IPS DF 6.9 (cell line): ENCODE results near the gene CATSPERZ.
"Not testable (repeated sequence)": the region's sequence is repeated elsewhere in the genome, so short reads cannot be mapped to it uniquely, and the experiment has no call there.

Experiments
- DNase-seq: peaks from one replicate; pipeline ENCODE4 v3.0.0-alpha.2; 2013; ENCODE audit warnings: low read depth, low spot score
- H3K27ac ChIP-seq: one replicate; pipeline ENCODE4 v1.5.1; 2013; ENCODE audit warnings: low read length, control low read depth
- H3K27me3 ChIP-seq: 2 replicates; pipeline ENCODE4 v1.6.1; 2013; ENCODE audit warnings: mild to moderate bottlenecking, low read length; ENCODE audit not compliant: control insufficient read depth, insufficient read depth
- H3K36me3 ChIP-seq: 2 replicates; pipeline ENCODE4 v1.6.1; 2013; ENCODE audit warnings: low read length; ENCODE audit not compliant: control insufficient read depth, insufficient read depth
- H3K4me1 ChIP-seq: 2 replicates; pipeline ENCODE4 v1.6.1; 2013; ENCODE audit warnings: low read length; ENCODE audit not compliant: control insufficient read depth, insufficient read depth
- H3K4me3 ChIP-seq: 2 replicates; pipeline ENCODE4 v1.5.1; 2013; ENCODE audit warnings: mild to moderate bottlenecking, low read length
- H3K9me3 ChIP-seq: 2 replicates; pipeline ENCODE4 v1.6.1; 2013; ENCODE audit warnings: low read length, inconsistent platforms; ENCODE audit not compliant: control insufficient read depth, insufficient read depth
- WGBS: extraction: QIAGEN DNeasy Blood & Tissue Kit; methylation state at CpG from one replicate; pipeline ENCODE4 v1.1.7; 2013; ENCODE audit warnings: mixed read lengths, missing lambda C conversion rate; ENCODE audit not compliant: insufficient read length, insufficient coverage; 5-methylcytosine and 5-hydroxymethylcytosine counted together

CATSPERZ gene

GRCh38 chr11:64315667-64316526 lies 15.7 kb downstream of the CATSPERZ start:
- WGBS = no CpG with 5 or more reads among the region's 25 CpGs
- not testable (repeated sequence) for H3K36me3 ChIP-seq, H3K4me1 ChIP-seq, H3K27ac ChIP-seq, H3K27me3 ChIP-seq, H3K9me3 ChIP-seq, DNase-seq, H3K4me3 ChIP-seq

GRCh38 chr11:64316672-64317324 lies 16.6 kb downstream of the CATSPERZ start:
- WGBS = no CpG with 5 or more reads among the region's 32 CpGs
- Histone ChIP-seq H3K9me3 (no peaks in the 10 kb centered on the region), H3K36me3 (peaks cover 11% of the 10 kb centered on the region), H3K4me3 (peak overlapping the region; percentile 67; the same call in 1 of the 2 replicates), H3K4me1 (peaks cover 3% of the 10 kb centered on the region; the same call in 1 of the 2 replicates), H3K27me3 (no peaks in the 10 kb centered on the region), H3K27ac (no peak overlapping the region)
- no peak for DNase-seq

- Histone ChIP-seq H3K4me1 (peaks cover 3% of the 10 kb centered on the region; the same call in 1 of the 2 replicates), H3K4me3 (peak within 1 kb of the TSS; percentile 67)
- no CpG with 5 or more reads among the region's 43 CpGs for WGBS
Measured at GRCh38 chr11:64317325-64317960, 17.3 kb downstream of the CATSPERZ start, which contains the start of gene TRMT112. Gene TRMT112 (minus strand): TSS chr11:64317559. CDS start chr11:64317526, 33 bp downstream.

GRCh38 chr11:64317961-64318765 lies 18.0 kb downstream of the CATSPERZ start, which contains the start of gene PRDX5:
Gene PRDX5 (plus strand): TSS chr11:64318121. CDS start chr11:64318216, 95 bp downstream.
- peak within 1 kb of the TSS; percentile 67 for H3K4me3 ChIP-seq
- peaks cover 3% of the 10 kb centered on the region; the same call in 1 of the 2 replicates for H3K4me1 ChIP-seq
- DNase-seq = no peak
- H3K27me3 ChIP-seq = no peaks in the 10 kb centered on the region
- H3K9me3 ChIP-seq = no peaks in the 10 kb centered on the region
- H3K36me3 ChIP-seq = peaks cover 18% of the 10 kb centered on the region
- WGBS = no CpG with 5 or more reads among the region's 61 CpGs
- no peak within 1 kb of the TSS for H3K27ac ChIP-seq

More at GRCh38 chr11:64317325-64317960, 17.3 kb downstream of the CATSPERZ start, which contains the start of gene TRMT112:
- Histone ChIP-seq H3K36me3 (peaks cover 15% of the 10 kb centered on the region), H3K9me3 (no peaks in the 10 kb centered on the region), H3K27ac (no peak within 1 kb of the TSS), H3K27me3 (no peaks in the 10 kb centered on the region)
- peak; percentile 97 for DNase-seq

GRCh38 chr11:64318766-64319761 lies 18.9 kb downstream of the CATSPERZ start:
- Histone ChIP-seq H3K36me3 (peaks cover 18% of the 10 kb centered on the region), H3K4me1 (peaks cover 4% of the 10 kb centered on the region), H3K4me3 (peak overlapping the region; percentile 67; the same call in 1 of the 2 replicates), H3K27me3 (no peaks in the 10 kb centered on the region), H3K27ac (no peak overlapping the region), H3K9me3 (no peaks in the 10 kb centered on the region)
- no peak for DNase-seq
- WGBS = no CpG with 5 or more reads among the region's 19 CpGs

- Histone ChIP-seq H3K27me3 (no peaks in the 10 kb centered on the region), H3K4me3 (no peak overlapping the region), H3K27ac (no peak overlapping the region), H3K9me3 (no peaks in the 10 kb centered on the region), H3K4me1 (peaks cover 4% of the 10 kb centered on the region), H3K36me3 (peaks cover 14% of the 10 kb centered on the region)
- no CpG with 5 or more reads among the region's 7 CpGs for WGBS
- no peak for DNase-seq
Measured at GRCh38 chr11:64320556-64320955, 20.4 kb downstream of the CATSPERZ start.

GRCh38 chr11:64321026-64321425 lies 20.9 kb downstream of the CATSPERZ start:
- Histone ChIP-seq H3K36me3 (peaks cover 14% of the 10 kb centered on the region), H3K27me3 (no peaks in the 10 kb centered on the region), H3K4me1 (peaks cover 4% of the 10 kb centered on the region), H3K27ac (no peak overlapping the region), H3K4me3 (no peak overlapping the region), H3K9me3 (no peaks in the 10 kb centered on the region)
- no peak for DNase-seq
- WGBS = no CpG with 5 or more reads among the region's 5 CpGs

GRCh38 chr11:64321533-64321932 lies 21.4 kb downstream of the CATSPERZ start:
- WGBS = no CpG with 5 or more reads among the region's 5 CpGs
- DNase-seq = no peak
- no peaks in the 10 kb centered on the region for H3K9me3 ChIP-seq
- H3K27ac ChIP-seq = no peak overlapping the region
- H3K4me3 ChIP-seq = no peak overlapping the region
- H3K4me1 ChIP-seq = peaks cover 4% of the 10 kb centered on the region
- H3K36me3 ChIP-seq = peaks cover 14% of the 10 kb centered on the region
- H3K27me3 ChIP-seq = no peaks in the 10 kb centered on the region

GRCh38 chr11:64322925-64323260 lies 22.7 kb downstream of the CATSPERZ start:
- DNase-seq = no peak
- Histone ChIP-seq H3K4me3 (no peak overlapping the region), H3K9me3 (no peaks in the 10 kb centered on the region), H3K27me3 (no peaks in the 10 kb centered on the region), H3K36me3 (peaks cover 14% of the 10 kb centered on the region), H3K27ac (no peak overlapping the region), H3K4me1 (peaks cover 4% of the 10 kb centered on the region)
- no CpG with 5 or more reads among the region's 7 CpGs for WGBS
